Muscle of leg (tissue), 11 donors: ENCODE measurements around the gene B3GNT8. TPM values are rescaled to one million over a fixed set of nuclear protein-coding genes. Genes with fewer than 3 reads are reported as not detected.

ENCODE experiments used
- DNase-seq: peaks from one replicate; pipeline ENCODE4 v3.0.0; 2013
- H3K27ac ChIP-seq: one replicate; pipeline ENCODE4 v1.5.1; 2013; ENCODE audit warnings: mild to moderate bottlenecking, low read length, control low read depth
- H3K27me3 ChIP-seq: one replicate; pipeline ENCODE4 v1.6.1; 2013; ENCODE audit warnings: low read length; ENCODE audit not compliant: control insufficient read depth, insufficient read depth
- H3K36me3 ChIP-seq: one replicate; pipeline ENCODE4 v1.6.1; 2013; ENCODE audit warnings: low read length; ENCODE audit not compliant: control insufficient read depth, insufficient read depth
- H3K4me1 ChIP-seq: one replicate; pipeline ENCODE4 v1.6.1; 2013; ENCODE audit warnings: low read length; ENCODE audit not compliant: control insufficient read depth, insufficient read depth
- H3K4me3 ChIP-seq: one replicate; pipeline ENCODE4 v1.5.1; 2013; ENCODE audit warnings: low read length, control low read depth
- H3K9me3 ChIP-seq: replicated peaks from 2 replicates; pipeline ENCODE4 v1.6.1; 2013; ENCODE audit warnings: low read depth, low read length; ENCODE audit not compliant: control insufficient read depth
- WGBS: methylation state at CpG from one replicate; pipeline ENCODE4 v1.1.5; 2013; ENCODE audit warnings: missing lambda C conversion rate; ENCODE audit not compliant: insufficient coverage; 5-methylcytosine and 5-hydroxymethylcytosine counted together
- polyA plus RNA-seq, 8 donors: library from polyadenylated mRNA; unstranded; fragments of 120-200 nt; gene quantifications; one replicate each; pipeline versions ENCODE4 v1.2.1 to v1.2.3, GENCODE V29; 2013; ENCODE audit warnings: inconsistent platforms in 1 of 8, low replicate concordance in 1 of 8; ENCODE audit not compliant: insufficient read length in 8 of 8, insufficient read depth in 1 of 8
- total RNA-seq: library from RNA; stranded (reverse); fragments of 120-200 nt; gene quantifications from one replicate; pipeline ENCODE4 v1.2.4, GENCODE V29; 2013

Gene B3GNT8
- total and polyA plus RNA-seq, 9 donors: 0.68 to 7.4 (median 1.6) TPM

DNA sequence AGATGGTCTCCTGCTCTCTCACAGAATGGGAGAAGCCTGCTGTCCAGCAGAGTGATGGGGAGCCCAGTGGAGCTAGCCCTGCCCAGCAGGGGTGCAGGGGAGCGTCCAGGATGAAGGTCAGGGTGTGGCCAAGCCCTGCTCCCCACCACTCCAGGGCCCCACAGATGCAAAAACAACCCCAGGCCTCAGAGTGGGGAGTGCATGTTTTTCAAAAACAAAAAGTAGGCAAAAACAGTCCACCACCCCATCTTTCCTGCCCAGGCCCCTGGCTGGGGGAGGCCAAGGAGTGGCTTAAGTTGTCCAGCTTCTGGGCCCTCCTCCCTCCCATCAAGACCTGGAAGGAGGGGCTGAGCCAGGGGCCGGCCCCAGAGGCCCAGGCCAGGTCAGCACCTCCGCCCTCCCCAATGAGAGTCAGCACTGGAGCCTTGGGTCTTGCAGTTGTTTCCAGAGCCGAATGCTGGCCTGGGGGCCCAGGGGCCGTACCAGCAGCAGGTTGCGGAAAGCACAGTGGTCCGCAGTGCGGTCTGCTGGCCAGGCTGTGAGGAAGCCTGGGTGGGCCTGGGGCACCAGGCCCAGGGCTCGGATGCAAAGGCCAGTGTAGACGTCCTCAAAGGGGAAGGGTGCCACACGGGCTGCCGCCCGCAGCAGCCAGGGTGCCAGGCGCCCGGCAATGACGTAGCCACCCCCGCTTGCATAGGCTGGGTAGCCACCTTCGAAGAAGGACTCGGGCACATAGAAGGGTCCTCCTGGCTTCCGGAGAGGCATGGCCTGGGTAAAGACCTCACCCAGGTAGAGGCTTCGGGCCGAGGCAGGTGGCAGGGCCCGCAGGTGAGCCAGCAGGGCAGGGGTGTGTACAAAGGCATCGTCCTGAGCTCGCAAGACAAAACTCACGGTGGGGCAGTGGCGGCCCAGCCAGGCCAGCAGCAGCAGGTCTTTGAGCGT is 1.7 kb downstream of the B3GNT8 start:
- peaks cover 25% of the 10 kb centered on the region for H3K4me1 ChIP-seq
- 84% methylated on average over 27 of the region's 28 CpGs for WGBS

GRCh38 chr19:41424335-41425173 is 2.6 kb downstream of the B3GNT8 start:
- Histone ChIP-seq H3K4me1 (peaks cover 25% of the 10 kb centered on the region), H3K9me3 (no peaks in the 10 kb centered on the region), H3K27ac (no peak overlapping the region), H3K4me3 (no peak overlapping the region), H3K36me3 (peaks cover 62% of the 10 kb centered on the region), H3K27me3 (no peaks in the 10 kb centered on the region)
- no peak for DNase-seq
- WGBS: 71% methylated on average over 14 of the region's 21 CpGs

More for the DNA sequence above, 1.7 kb downstream of the B3GNT8 start:
- Histone ChIP-seq H3K27me3 (no peaks in the 10 kb centered on the region), H3K9me3 (no peaks in the 10 kb centered on the region), H3K36me3 (peaks cover 55% of the 10 kb centered on the region), H3K27ac (no peak overlapping the region), H3K4me3 (no peak overlapping the region)
- no peak for DNase-seq

DNA sequence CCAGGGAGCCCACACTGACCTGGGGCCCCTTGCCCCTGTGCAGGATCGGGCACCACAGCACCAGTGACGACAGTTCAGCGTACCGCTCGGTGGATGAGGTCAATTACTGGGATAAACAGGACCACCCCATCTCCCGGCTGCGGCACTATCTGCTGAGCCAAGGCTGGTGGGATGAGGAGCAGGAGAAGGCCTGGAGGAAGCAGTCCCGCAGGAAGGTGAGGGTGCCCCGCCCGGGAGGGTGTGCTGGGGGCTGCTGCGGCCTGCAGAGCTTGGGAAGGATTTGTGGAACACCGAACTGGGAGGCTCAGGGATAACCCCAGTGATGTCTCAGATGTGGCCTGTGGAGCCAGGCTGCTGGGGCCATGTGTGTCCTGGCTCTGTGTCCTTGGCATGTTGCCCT is 4.2 kb downstream of the B3GNT8 start:
- DNase-seq: no peak

DNA sequence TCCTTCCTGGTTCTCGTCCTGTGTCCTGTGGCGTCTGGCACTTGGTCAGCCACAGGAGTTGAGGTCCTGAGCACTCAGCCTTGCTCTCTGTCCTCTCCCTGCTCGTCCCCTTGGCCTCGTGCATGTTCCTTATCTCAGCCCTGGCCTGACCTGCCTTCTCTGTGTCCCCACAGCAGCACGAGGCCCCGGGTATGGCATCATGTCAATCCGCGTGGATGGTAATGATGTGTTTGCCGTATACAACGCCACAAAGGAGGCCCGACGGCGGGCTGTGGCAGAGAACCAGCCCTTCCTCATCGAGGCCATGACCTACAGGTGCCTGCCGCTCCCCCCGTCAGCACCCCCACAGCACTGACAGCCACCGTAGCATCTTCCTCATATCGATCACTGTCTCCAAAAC is 4.7 kb downstream of the B3GNT8 start:
- no peaks in the 10 kb centered on the region for H3K27me3 ChIP-seq
- no peak overlapping the region for H3K27ac ChIP-seq
- no peak for DNase-seq
- no peak overlapping the region for H3K4me3 ChIP-seq
- peaks cover 10% of the 10 kb centered on the region for H3K4me1 ChIP-seq
- H3K36me3 ChIP-seq: peaks cover 68% of the 10 kb centered on the region
- WGBS: 83% methylated on average over 18 of the region's 18 CpGs
- no peaks in the 10 kb centered on the region for H3K9me3 ChIP-seq

More for the DNA sequence above, 4.2 kb downstream of the B3GNT8 start:
- whole genome bisulfite sequencing: 94% methylated on average over 12 of the region's 12 CpGs
- Histone ChIP-seq H3K36me3 (peaks cover 66% of the 10 kb centered on the region), H3K9me3 (no peaks in the 10 kb centered on the region), H3K27me3 (no peaks in the 10 kb centered on the region), H3K27ac (no peak overlapping the region), H3K4me3 (no peak overlapping the region), H3K4me1 (peaks cover 15% of the 10 kb centered on the region)

DNA sequence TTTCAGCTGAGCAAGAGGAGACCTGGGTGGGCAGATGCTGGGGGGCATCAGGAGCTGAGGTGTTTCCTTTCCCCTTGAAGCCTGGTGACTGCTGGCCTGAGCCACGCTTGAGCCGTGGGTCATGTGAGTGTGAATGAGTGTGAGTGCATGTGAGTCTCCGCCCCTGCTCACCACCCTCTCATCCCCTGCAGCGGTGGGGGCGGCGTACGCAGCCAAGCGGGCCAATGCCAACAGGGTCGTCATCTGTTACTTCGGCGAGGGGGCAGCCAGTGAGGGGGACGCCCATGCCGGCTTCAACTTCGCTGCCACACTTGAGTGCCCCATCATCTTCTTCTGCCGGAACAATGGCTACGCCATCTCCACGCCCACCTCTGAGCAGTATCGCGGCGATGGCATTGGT is 5.2 kb downstream of the B3GNT8 start:
- Histone ChIP-seq H3K27ac (no peak overlapping the region), H3K27me3 (no peaks in the 10 kb centered on the region), H3K36me3 (peaks cover 72% of the 10 kb centered on the region), H3K9me3 (no peaks in the 10 kb centered on the region), H3K4me1 (peaks cover 7% of the 10 kb centered on the region), H3K4me3 (no peak overlapping the region)
- no peak for DNase-seq
- WGBS: 92% methylated on average over 17 of the region's 20 CpGs

GRCh38 chr19:41421314-41421713 is 5.9 kb downstream of the B3GNT8 start:
- H3K27ac ChIP-seq: no peak overlapping the region
- H3K27me3 ChIP-seq: no peaks in the 10 kb centered on the region
- H3K36me3 ChIP-seq: peaks cover 73% of the 10 kb centered on the region
- no peak for DNase-seq
- no peaks in the 10 kb centered on the region for H3K9me3 ChIP-seq
- peaks cover under 1% of the 10 kb centered on the region for H3K4me1 ChIP-seq
- no peak overlapping the region for H3K4me3 ChIP-seq
- 87% methylated on average over 6 of the region's 6 CpGs for WGBS

GRCh38 chr19:41420101-41420880 is 6.9 kb downstream of the B3GNT8 start:
- H3K4me1 ChIP-seq: peaks cover 2% of the 10 kb centered on the region

GRCh38 chr19:41416194-41416674 is 10.9 kb downstream of the B3GNT8 start:
- Histone ChIP-seq H3K4me1 (peaks cover 14% of the 10 kb centered on the region), H3K9me3 (no peaks in the 10 kb centered on the region), H3K36me3 (peaks cover 73% of the 10 kb centered on the region), H3K27ac (no peak overlapping the region), H3K27me3 (no peaks in the 10 kb centered on the region), H3K4me3 (no peak overlapping the region)
- no peak for DNase-seq
- 96% methylated on average over 8 of the region's 12 CpGs for WGBS

More at GRCh38 chr19:41420101-41420880, 6.9 kb downstream of the B3GNT8 start:
- Histone ChIP-seq H3K36me3 (peaks cover 70% of the 10 kb centered on the region), H3K4me3 (no peak overlapping the region), H3K27ac (no peak overlapping the region), H3K9me3 (no peaks in the 10 kb centered on the region), H3K27me3 (no peaks in the 10 kb centered on the region)
- peak; percentile 53 for DNase-seq
- WGBS: 80% methylated on average over 5 of the region's 8 CpGs

GRCh38 chr19:41415154-41415571 is 12.0 kb downstream of the B3GNT8 start:
- H3K4me1 ChIP-seq: peaks cover 14% of the 10 kb centered on the region
- no peak overlapping the region for H3K27ac ChIP-seq
- peak; percentile 48 for DNase-seq
- WGBS: 67% methylated on average over 5 of the region's 9 CpGs
- H3K27me3 ChIP-seq: no peaks in the 10 kb centered on the region
- H3K9me3 ChIP-seq: no peaks in the 10 kb centered on the region
- H3K36me3 ChIP-seq: peaks cover 72% of the 10 kb centered on the region
- no peak overlapping the region for H3K4me3 ChIP-seq
